Measurements from ENCODE around the gene SMIM9.

- no peak for TF ChIP-seq CTCF (IDR thresholded peaks at IDR 0.05)
- no peak for TF ChIP-seq POLR2AphosphoS5 (IDR thresholded peaks at IDR 0.05)
- TF ChIP-seq POLR2A (IDR thresholded peaks at IDR 0.05) = no peak
- no peak for TF ChIP-seq EP300 (IDR thresholded peaks at IDR 0.05)
These were observed 12.9 kb downstream of the SMIM9 start for GRCh38 chrX:154821523-154821922.

All from stomach (tissue), 4 donors.